ENCODE measurements around the gene SMIM5.

SMIM5 gene

GRCh38 chr17:75661531-75661930 lies 28.3 kb downstream of the SMIM5 start:
- H3K27ac Mint-ChIP-seq, result no peak overlapping the region
- no peaks in the 10 kb centered on the region for H3K9me3 Mint-ChIP-seq
- H3K4me3 Mint-ChIP-seq, result no peak overlapping the region
- no peaks in the 10 kb centered on the region for H3K27me3 Mint-ChIP-seq
- H3K36me3 Mint-ChIP-seq, result peaks cover 9% of the 10 kb centered on the region
- H3K4me1 Mint-ChIP-seq, result peaks cover 7% of the 10 kb centered on the region

GRCh38 chr17:75662511-75662910 lies 29.3 kb downstream of the SMIM5 start:
- H3K9me3 Mint-ChIP-seq, result no peaks in the 10 kb centered on the region
- H3K4me3 Mint-ChIP-seq, result no peak overlapping the region
- H3K36me3 Mint-ChIP-seq, result peaks cover 8% of the 10 kb centered on the region
- no peaks in the 10 kb centered on the region for H3K27me3 Mint-ChIP-seq
- H3K4me1 Mint-ChIP-seq, result peaks cover 7% of the 10 kb centered on the region
- H3K27ac Mint-ChIP-seq, result no peak overlapping the region

GRCh38 chr17:75664099-75664549 lies 30.9 kb downstream of the SMIM5 start:
- no peak overlapping the region for H3K27ac Mint-ChIP-seq
- peaks cover 12% of the 10 kb centered on the region for H3K36me3 Mint-ChIP-seq
- peaks cover 17% of the 10 kb centered on the region for H3K4me1 Mint-ChIP-seq
- no peaks in the 10 kb centered on the region for H3K9me3 Mint-ChIP-seq
- no peaks in the 10 kb centered on the region for H3K27me3 Mint-ChIP-seq
- no peak overlapping the region for H3K4me3 Mint-ChIP-seq

- Mint-ChIP-seq H3K27ac (peak overlapping the region; percentile 42), H3K36me3 (peaks cover 13% of the 10 kb centered on the region), H3K4me1 (peaks cover 24% of the 10 kb centered on the region), H3K4me3 (peak overlapping the region; percentile 8), H3K27me3 (no peaks in the 10 kb centered on the region), H3K9me3 (no peaks in the 10 kb centered on the region)
These were observed 32.7 kb downstream of the SMIM5 start for GRCh38 chr17:75665981-75666380.

GRCh38 chr17:75666959-75667790 lies 33.9 kb downstream of the SMIM5 start, which contains the start of the genes RECQL5 and SAP30BP:
RECQL5 (minus strand) TSS chr17:75667154; CDS start chr17:75666557, 597 bp downstream.
SAP30BP (plus strand) TSS chr17:75667338; CDS start chr17:75667373, 35 bp downstream.
- no peaks in the 10 kb centered on the region for H3K9me3 Mint-ChIP-seq
- peaks cover 11% of the 10 kb centered on the region for H3K36me3 Mint-ChIP-seq
- H3K4me3 Mint-ChIP-seq, result no peak within 1 kb of the TSS
- peak within 1 kb of the TSS; percentile 42 for H3K27ac Mint-ChIP-seq
- peaks cover 30% of the 10 kb centered on the region for H3K4me1 Mint-ChIP-seq
- H3K27me3 Mint-ChIP-seq, result no peaks in the 10 kb centered on the region

- H3K4me1 Mint-ChIP-seq, result peaks cover 30% of the 10 kb centered on the region
- H3K36me3 Mint-ChIP-seq, result peaks cover 9% of the 10 kb centered on the region
- no peak overlapping the region for H3K27ac Mint-ChIP-seq
- no peak overlapping the region for H3K4me3 Mint-ChIP-seq
- H3K9me3 Mint-ChIP-seq, result no peaks in the 10 kb centered on the region
- no peaks in the 10 kb centered on the region for H3K27me3 Mint-ChIP-seq
These were observed 34.6 kb downstream of the SMIM5 start for GRCh38 chr17:75667825-75668224.

- Mint-ChIP-seq H3K27me3 (no peaks in the 10 kb centered on the region), H3K4me3 (no peak overlapping the region), H3K4me1 (peaks cover 30% of the 10 kb centered on the region), H3K9me3 (no peaks in the 10 kb centered on the region), H3K27ac (peak overlapping the region; percentile 48), H3K36me3 (peaks cover 9% of the 10 kb centered on the region)
These were observed 35.3 kb downstream of the SMIM5 start for GRCh38 chr17:75668489-75668888.

GRCh38 chr17:75670868-75671267 lies 37.6 kb downstream of the SMIM5 start:
- Mint-ChIP-seq H3K4me1 (peaks cover 31% of the 10 kb centered on the region), H3K27ac (no peak overlapping the region)

GRCh38 chr17:75672011-75672410 lies 38.8 kb downstream of the SMIM5 start:
- Mint-ChIP-seq H3K27me3 (no peaks in the 10 kb centered on the region), H3K4me3 (no peak overlapping the region), H3K27ac (no peak overlapping the region), H3K36me3 (peaks cover 7% of the 10 kb centered on the region), H3K9me3 (no peaks in the 10 kb centered on the region), H3K4me1 (peaks cover 26% of the 10 kb centered on the region)

More at GRCh38 chr17:75670868-75671267, 37.6 kb downstream of the SMIM5 start:
- Mint-ChIP-seq H3K36me3 (peaks cover 7% of the 10 kb centered on the region), H3K9me3 (no peaks in the 10 kb centered on the region), H3K4me3 (no peak overlapping the region), H3K27me3 (no peaks in the 10 kb centered on the region)

- no peaks in the 10 kb centered on the region for H3K9me3 Mint-ChIP-seq
- H3K27me3 Mint-ChIP-seq, result no peaks in the 10 kb centered on the region
- H3K36me3 Mint-ChIP-seq, result peaks cover 5% of the 10 kb centered on the region
- no peak overlapping the region for H3K27ac Mint-ChIP-seq
- peaks cover 22% of the 10 kb centered on the region for H3K4me1 Mint-ChIP-seq
- no peak overlapping the region for H3K4me3 Mint-ChIP-seq
These were observed 40.3 kb downstream of the SMIM5 start for GRCh38 chr17:75673487-75673886.

- no peak overlapping the region for H3K4me3 Mint-ChIP-seq
- H3K4me1 Mint-ChIP-seq, result peaks cover 8% of the 10 kb centered on the region
- H3K27me3 Mint-ChIP-seq, result no peaks in the 10 kb centered on the region
- H3K27ac Mint-ChIP-seq, result no peak overlapping the region
- H3K9me3 Mint-ChIP-seq, result no peaks in the 10 kb centered on the region
- H3K36me3 Mint-ChIP-seq, result peaks cover 2% of the 10 kb centered on the region
These were observed 43.2 kb downstream of the SMIM5 start for GRCh38 chr17:75676461-75676860.

GRCh38 chr17:75679706-75680211 lies 46.5 kb downstream of the SMIM5 start:
- peaks cover 21% of the 10 kb centered on the region for H3K4me1 Mint-ChIP-seq
- H3K4me3 Mint-ChIP-seq, result no peak overlapping the region
- H3K36me3 Mint-ChIP-seq, result peaks cover 1% of the 10 kb centered on the region
- H3K9me3 Mint-ChIP-seq, result no peaks in the 10 kb centered on the region
- H3K27ac Mint-ChIP-seq, result no peak overlapping the region
- no peaks in the 10 kb centered on the region for H3K27me3 Mint-ChIP-seq

GRCh38 chr17:75680431-75680830 lies 47.2 kb downstream of the SMIM5 start:
- no peak overlapping the region for H3K4me3 Mint-ChIP-seq
- H3K4me1 Mint-ChIP-seq, result peaks cover 24% of the 10 kb centered on the region
- no peaks in the 10 kb centered on the region for H3K9me3 Mint-ChIP-seq
- H3K27ac Mint-ChIP-seq, result no peak overlapping the region
- no peaks in the 10 kb centered on the region for H3K36me3 Mint-ChIP-seq
- no peaks in the 10 kb centered on the region for H3K27me3 Mint-ChIP-seq

- H3K27ac Mint-ChIP-seq, result no peak overlapping the region
- no peaks in the 10 kb centered on the region for H3K36me3 Mint-ChIP-seq
These were observed 48.1 kb downstream of the SMIM5 start for GRCh38 chr17:75681289-75681688.

GRCh38 chr17:75683583-75683982 lies 50.3 kb downstream of the SMIM5 start:
- Mint-ChIP-seq H3K9me3 (no peaks in the 10 kb centered on the region), H3K4me1 (peaks cover 40% of the 10 kb centered on the region), H3K27ac (no peak overlapping the region)

More at GRCh38 chr17:75681289-75681688, 48.1 kb downstream of the SMIM5 start:
- H3K9me3 Mint-ChIP-seq, result no peaks in the 10 kb centered on the region
- no peak overlapping the region for H3K4me3 Mint-ChIP-seq
- no peaks in the 10 kb centered on the region for H3K27me3 Mint-ChIP-seq
- peaks cover 28% of the 10 kb centered on the region for H3K4me1 Mint-ChIP-seq

GRCh38 chr17:75684249-75684648 lies 51.0 kb downstream of the SMIM5 start:
- Mint-ChIP-seq H3K36me3 (no peaks in the 10 kb centered on the region), H3K27ac (no peak overlapping the region), H3K4me1 (peaks cover 47% of the 10 kb centered on the region), H3K4me3 (no peak overlapping the region), H3K9me3 (no peaks in the 10 kb centered on the region), H3K27me3 (no peaks in the 10 kb centered on the region)

More at GRCh38 chr17:75683583-75683982, 50.3 kb downstream of the SMIM5 start:
- H3K36me3 Mint-ChIP-seq, result no peaks in the 10 kb centered on the region
- H3K27me3 Mint-ChIP-seq, result no peaks in the 10 kb centered on the region
- H3K4me3 Mint-ChIP-seq, result no peak overlapping the region

Data from activated naive CD4-positive, alpha-beta T cell treated with anti-CD3 and anti-CD28 coated beads, Interleukin-2, amount 50 U/mL, for 24 hours (primary cell).